CD4-positive, alpha-beta T cell treated with Interleukin-4 for 1 hour (primary cell): ENCODE results near the gene ABCA1.
"Not testable (repeated sequence)": the region's sequence is repeated elsewhere in the genome, so short reads cannot be mapped to it uniquely, and the experiment has no call there.

ENCODE experiments used
- DNase-seq, 2 donors: peaks; one replicate each; pipeline ENCODE4 v3.0.0-alpha.2; 2020 to 2022

ABCA1 gene, protein sequence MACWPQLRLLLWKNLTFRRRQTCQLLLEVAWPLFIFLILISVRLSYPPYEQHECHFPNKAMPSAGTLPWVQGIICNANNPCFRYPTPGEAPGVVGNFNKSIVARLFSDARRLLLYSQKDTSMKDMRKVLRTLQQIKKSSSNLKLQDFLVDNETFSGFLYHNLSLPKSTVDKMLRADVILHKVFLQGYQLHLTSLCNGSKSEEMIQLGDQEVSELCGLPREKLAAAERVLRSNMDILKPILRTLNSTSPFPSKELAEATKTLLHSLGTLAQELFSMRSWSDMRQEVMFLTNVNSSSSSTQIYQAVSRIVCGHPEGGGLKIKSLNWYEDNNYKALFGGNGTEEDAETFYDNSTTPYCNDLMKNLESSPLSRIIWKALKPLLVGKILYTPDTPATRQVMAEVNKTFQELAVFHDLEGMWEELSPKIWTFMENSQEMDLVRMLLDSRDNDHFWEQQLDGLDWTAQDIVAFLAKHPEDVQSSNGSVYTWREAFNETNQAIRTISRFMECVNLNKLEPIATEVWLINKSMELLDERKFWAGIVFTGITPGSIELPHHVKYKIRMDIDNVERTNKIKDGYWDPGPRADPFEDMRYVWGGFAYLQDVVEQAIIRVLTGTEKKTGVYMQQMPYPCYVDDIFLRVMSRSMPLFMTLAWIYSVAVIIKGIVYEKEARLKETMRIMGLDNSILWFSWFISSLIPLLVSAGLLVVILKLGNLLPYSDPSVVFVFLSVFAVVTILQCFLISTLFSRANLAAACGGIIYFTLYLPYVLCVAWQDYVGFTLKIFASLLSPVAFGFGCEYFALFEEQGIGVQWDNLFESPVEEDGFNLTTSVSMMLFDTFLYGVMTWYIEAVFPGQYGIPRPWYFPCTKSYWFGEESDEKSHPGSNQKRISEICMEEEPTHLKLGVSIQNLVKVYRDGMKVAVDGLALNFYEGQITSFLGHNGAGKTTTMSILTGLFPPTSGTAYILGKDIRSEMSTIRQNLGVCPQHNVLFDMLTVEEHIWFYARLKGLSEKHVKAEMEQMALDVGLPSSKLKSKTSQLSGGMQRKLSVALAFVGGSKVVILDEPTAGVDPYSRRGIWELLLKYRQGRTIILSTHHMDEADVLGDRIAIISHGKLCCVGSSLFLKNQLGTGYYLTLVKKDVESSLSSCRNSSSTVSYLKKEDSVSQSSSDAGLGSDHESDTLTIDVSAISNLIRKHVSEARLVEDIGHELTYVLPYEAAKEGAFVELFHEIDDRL (N-terminal part only)

GRCh38 chr9:104927912-104928740, at the start of gene ABCA1:
TSS of gene ABCA1 (minus strand) at chr9:104928155. CDS start at chr9:104903679, 24,476 bp downstream.
- peak; percentile 74 to 89 for DNase-seq

GRCh38 chr9:104977580-104977979, 49.6 kb upstream of the ABCA1 start:
- DNase-seq: no peak

DNA sequence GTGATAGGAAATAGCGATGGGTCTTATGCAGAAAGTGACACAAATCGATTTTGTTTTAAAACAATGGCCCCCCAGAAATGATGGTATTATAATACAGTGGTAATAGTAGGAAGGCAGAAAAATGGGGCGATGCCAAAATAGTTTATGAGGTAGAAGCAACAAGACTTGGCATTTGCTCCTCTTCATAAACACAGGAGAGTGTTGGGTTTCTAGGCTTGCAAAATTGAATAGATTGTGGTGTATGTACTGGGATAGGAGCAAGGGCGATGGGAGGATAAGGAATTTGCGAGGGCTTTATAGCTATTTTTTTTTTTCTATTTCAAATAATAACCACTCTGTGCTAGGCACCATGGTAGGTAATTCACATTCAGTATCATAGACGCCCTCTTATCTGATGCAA, 49.2 kb upstream of the ABCA1 start:
- DNase-seq: no peak

DNA sequence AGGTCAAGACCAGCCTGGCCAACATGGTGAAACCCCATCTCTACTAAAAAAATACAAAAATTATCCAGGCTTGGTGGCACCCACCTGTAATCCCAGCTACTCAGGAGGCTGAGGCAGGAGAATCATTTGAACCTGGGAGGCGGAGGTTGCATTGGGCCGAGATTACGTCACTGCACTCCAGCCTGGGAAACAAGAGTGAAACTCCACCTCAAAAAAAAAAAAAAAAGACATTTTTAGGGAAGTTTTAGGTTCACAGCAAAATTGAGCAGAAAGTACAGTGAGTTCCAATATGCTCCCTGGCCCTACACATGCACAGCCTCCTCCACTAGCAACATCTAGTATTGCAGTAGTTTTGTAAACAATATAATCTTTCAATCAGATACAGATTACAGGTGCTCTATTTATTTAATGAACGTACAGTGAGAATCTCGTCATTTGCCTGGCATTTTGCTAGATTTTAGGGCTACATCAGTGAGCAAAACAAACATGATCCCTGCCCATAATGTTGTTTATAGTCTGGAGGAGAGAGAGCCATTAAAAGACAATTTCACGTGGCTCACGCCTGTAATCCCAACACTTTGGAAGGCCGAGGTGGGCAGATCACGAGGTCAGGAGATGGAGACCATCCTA, 48.1 kb upstream of the ABCA1 start:
- not testable (repeated sequence) for DNase-seq

DNA sequence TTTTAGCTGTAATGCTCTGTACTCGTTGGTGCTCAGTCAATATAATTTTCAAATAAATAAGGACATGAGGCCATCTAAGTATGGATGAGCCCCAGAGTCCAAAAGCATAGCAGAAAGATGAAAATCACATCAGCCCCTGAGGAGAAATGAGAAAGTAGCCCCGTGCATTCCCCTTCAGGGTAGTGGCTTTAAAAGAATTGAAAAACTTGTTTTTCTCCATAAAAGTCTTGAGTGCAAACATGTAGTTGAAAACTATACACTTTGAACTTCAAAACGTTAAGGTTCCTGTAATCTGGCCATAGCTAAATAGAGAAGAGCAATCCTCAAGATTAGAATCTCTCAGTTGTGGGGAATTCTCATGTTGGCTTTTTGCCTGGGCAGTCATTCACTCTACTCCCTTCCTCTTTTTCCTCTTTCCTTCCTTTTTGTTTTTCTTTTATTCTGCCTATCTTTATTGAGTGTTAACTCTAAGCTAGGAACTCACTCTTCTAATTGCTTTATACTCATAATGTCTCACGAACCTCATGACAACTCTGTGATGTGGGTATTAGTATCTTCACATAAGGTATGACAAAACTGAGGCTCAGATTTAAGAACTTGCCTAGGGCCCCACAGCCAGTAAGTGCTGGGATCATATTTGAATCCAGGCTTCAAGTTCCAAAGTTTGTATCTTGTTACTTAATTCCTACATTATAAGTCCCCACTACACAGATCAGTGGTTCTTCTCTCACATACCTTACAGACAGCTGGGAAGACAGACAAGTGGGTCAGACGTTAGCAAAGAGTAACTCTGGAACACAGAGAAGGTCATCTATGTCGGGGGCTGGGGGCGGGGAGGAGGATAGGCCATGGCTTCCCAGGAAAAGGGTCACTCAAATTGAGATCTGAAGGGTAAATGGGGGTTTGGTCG, 46.4 kb upstream of the ABCA1 start:
- no peak for DNase-seq

DNA sequence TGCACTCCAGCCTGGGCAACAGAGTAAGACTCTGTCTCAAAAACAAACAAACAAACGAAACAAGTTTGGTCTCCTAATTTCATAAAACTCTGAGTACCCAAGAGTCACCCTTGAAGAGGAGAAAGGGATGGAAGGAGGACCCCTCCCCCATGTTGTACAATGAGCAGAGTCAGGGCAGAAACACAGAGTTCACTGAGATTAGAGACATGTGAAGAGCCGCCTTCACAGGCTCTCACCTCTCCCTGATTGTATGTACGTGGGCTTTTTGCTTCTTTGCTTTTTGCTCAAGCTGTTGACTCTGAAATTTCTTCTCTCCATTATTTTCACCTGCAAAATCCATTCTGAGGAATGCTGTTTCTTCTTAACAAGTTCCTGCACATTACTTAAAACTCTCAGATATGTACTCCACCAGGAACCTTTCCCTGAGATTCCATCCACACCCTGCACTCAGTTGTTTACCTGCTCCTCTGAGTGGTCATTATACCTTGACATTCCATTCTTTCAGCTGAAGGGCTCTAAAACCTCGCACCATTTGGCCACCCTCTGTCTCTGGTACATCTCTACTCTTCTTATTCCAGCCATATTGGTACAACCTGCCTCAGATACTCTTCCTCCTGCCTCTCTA, 44.4 kb upstream of the ABCA1 start:
- no peak for DNase-seq

DNA sequence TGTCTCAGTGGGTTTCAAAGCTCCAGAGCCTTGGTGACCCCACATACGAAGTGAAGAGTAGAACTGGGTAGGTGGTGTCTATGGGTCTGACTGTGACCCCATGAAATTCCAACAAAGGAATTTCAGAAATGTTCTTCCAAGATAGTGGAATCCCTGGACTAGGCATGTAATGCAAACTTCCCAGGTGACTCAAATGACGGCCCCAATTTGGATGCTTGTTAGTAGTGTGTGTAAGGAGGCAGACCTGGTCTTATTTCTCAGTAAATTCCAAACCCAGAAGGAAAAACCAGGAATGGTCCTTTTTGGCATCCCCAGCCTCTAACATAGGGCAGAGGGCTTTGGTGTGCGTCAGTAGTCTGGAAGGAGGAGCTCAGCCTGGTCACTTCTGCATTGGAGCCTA, 43.6 kb upstream of the ABCA1 start:
- no peak for DNase-seq

DNA sequence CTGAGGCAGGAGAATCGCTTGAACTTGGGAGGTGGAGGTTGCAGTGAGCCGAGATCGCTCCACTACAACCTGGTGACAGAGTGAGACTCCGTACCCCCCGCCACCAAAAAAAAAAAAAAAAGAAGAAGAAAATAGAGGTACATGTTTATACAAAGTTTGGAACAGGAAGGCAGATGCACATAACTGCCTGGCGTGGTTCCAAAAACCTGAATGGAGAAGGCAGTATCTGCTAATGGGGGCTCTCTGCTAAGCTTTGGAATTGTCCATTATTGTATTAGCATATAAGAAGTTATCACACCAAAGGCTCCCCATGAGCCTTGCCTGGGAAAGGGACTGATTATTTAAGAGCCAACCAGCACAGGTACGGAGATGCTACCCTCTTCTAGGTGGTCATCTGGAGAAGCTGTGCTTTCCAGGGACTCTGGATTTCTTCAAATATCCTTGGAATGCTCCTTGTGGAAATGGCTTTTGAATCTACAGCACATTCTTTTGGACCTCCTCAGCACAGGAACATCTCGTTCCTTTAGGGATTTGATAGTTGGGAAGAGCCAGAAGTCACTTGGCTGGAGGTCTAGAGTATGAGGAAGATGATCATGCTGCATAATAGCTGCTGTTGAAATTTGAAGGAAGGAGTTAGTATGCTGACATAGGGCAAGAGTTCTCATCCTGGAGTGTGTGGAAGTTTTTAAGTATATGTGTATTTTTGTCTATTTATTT, 42.5 kb upstream of the ABCA1 start:
- DNase-seq: no peak

- no peak for DNase-seq
These were observed 41.2 kb upstream of the ABCA1 start for GRCh38 chr9:104969116-104969515.

- peak; percentile 88 to 89 for DNase-seq
These were observed 40.3 kb upstream of the ABCA1 start for GRCh38 chr9:104968025-104968982.

DNA sequence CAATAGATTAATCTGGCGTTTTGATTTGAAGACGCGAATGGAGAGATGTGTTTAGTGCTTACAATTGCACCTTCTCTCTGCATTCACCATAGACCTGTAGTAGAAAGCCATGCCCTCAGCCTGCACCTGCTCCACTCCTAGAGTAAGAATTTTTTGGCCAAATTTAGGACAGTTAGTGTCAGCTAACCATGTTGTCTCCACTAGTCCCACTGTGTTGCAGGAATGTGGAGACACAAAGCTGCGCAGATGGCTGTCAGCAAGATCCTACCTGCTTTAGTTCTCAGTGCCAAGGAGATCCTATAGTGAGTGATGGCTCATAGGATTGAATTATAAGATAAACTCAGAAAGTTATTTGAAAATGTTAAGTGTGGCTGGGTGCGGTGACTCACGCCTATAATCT, 35.1 kb upstream of the ABCA1 start:
- no peak for DNase-seq

GRCh38 chr9:104961701-104962359, 33.9 kb upstream of the ABCA1 start:
- DNase-seq: no peak

DNA sequence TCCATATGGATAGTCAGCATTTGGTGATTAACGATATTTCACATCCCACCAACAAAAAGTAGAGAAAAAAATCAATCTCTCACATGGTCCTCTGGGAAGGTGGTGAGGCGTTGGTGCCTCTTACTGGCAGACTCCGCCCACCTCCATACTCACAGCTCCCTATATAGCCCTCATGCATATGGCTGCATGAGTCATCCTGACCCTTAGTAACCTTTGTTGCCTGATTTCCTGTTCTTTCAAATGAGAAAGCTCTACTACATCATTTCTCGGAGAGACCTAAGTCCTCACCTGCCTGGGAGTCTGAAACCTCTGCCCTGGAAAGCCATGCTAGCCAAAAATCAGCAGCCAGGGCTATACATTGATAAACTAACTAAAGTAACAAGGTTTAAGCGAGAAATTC, 33.3 kb upstream of the ABCA1 start:
- peak; percentile 52 to 65 for DNase-seq

DNA sequence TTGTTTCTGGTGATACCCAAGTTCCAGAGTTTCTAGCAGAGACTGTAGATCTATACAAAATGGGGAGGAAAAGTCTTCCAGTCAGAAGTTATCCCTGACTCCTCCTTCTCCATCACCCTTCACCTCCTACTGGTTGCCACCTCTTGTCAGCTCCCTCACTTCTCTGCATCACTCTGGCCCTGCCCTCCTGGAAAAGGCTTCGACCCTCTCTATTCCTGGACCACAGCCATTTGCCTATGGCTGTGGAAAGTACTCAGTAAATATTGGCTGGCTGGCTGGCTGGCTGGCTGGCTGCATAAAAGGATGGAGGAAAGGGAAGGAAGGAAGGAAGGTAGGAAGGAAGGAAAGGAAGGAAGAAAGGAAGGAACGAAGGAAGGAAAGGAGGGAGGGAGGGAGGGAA, 32.7 kb upstream of the ABCA1 start:
- no peak for DNase-seq

DNA sequence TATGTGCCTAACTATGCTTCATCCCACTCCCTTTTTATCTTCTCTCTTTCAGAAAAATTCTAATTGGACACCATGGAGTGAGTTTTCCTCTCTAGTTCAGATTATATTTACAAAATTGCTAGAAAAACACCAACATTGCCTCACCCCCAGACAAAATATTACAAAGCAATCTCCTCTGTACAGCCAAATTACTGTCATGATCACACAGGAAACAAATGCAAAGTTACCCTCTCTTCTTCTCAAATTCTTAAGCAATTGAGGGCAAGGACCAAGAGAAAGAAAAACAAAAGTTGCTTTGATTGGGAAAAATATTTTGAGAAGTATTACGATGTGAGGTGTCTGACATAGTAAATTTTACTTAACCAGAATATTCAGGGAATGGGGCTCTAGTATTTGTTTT, 30.8 kb upstream of the ABCA1 start:
- DNase-seq: no peak

GRCh38 chr9:104958006-104958405, 30.1 kb upstream of the ABCA1 start:
- DNase-seq: not testable (repeated sequence)

DNA sequence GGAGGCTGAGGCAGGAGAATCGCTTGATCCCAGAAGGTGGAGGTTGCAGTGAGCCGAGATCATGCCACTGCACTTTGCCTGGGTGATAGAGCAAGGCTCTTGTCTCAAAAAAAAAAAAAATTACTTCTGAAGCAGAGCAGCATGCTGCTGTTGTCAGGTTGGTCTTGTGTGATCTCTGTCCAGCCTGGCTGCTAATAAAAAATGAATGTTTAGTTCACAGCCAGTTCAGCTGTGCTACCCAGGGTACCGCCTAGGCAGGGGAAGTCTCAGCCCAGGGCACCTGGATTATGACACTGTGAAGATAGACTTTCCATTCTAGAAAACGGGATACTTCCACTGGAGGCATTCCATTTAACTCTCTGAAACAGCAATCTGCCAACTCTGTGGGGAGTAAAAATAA, 23.5 kb upstream of the ABCA1 start:
- no peak for DNase-seq

- DNase-seq: no peak
These were observed 22.9 kb upstream of the ABCA1 start for GRCh38 chr9:104950838-104951237.
